ENCODE measurements around the gene SDHA. TPM values are rescaled to one million over a fixed set of nuclear protein-coding genes. Genes with fewer than 3 reads are reported as not detected.
"Not testable (repeated sequence)": the region's sequence is repeated elsewhere in the genome, so short reads cannot be mapped to it uniquely, and the experiment has no call there.

SDHA gene
- total RNA-seq, 1 donor from 2014 or later: 140 TPM

DNA sequence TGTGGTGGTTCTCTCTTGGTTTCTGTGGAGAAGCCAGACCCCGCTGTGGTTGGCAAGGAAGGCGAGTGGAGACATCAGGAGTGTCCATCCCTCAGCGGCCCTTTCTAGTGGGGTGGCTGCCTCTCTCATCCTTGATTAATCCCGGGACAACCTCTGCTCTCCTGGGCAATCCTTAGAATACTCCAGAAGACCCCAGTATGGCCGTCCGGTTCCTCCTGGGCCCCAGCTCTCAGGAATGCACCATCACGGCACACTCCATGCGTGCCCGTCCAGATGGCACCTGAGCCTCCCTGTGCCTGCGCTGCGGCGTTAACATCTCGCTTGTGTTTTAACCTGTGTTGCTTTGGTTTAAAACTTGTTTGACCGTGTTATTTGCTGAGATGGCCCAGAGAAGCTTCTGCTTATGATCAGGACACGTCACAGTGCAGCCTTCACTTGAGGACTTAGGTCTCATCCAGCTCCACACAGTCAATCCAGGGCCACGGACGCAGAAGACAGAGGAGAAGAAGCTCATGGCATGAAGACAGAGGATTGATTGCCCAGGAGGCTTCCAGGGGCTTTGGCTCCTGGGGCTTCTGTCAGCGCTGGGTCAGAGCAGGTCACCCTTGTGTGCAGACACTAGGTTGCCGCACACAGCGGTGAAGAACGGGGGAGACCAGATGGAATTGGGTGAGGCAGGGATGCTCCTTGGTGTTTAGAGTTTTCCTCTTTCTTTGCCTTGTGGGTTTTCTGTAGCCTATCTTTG lies 82.7 kb downstream of the SDHA start:
- not testable (repeated sequence) for DNase-seq (ENCODE audit: low spot score)

DNA sequence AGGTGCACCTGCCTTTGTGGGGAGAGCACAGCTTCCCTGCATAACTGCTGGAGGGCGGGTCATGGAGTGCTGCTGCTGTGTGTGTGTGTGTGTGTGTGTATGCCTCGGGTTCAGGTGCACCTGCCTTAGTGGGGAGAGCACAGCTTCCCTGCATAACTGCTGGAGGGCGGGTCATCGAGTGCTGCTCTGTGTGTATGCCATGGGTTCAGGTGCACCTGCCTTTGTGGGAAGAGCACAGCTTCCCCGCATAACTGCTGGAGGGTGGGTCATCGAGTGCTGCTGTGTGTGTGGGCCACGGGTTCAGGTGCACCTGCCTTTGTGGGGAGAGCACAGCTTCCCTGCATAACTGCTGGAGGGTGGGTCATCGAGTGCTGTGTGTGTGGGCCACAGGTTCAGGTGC lies 84.3 kb downstream of the SDHA start:
- not testable (repeated sequence) for DNase-seq (ENCODE audit: low spot score)

DNA sequence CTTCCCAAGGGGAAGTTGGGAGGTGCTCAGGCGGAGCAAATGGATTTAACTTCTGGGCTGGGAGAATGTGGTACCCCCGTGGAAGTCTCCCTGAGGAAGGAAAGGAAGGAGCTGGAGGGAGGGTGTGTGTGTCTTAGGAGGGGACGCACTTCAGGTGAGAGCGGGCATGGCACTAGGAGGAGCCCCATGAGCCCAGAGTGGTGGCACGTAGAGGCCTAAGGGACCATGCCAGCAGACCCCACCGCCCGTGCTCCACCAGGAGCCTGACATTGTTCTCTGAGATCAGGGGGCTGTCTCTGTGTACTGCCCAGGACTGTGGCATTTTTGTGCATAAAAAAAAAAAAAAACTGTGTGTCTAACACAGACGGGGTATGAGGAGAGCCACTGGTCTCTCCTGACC lies 84.8 kb downstream of the SDHA start:
- no peak for DNase-seq (ENCODE audit: low spot score)

DNA sequence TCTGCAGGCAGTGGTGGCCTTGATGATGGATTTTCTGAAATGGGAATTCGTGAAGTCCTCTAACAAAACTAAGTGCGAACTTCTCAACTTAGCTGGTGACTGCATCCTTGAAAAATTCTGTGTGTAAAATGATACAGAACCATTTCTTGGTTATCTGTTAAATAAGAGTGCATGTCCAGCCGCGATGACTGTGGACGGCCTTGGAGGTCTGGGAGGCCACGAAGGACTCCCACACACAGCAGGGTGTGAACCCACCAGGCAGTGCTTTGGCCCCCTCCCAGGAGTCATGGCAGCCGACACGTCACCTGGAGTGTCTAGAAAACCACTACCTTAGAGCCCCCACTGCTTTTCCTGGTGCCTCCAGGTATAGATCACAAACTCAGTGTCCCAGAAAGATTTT lies 85.6 kb downstream of the SDHA start:
- not testable (repeated sequence) for DNase-seq (ENCODE audit: low spot score)

DNA sequence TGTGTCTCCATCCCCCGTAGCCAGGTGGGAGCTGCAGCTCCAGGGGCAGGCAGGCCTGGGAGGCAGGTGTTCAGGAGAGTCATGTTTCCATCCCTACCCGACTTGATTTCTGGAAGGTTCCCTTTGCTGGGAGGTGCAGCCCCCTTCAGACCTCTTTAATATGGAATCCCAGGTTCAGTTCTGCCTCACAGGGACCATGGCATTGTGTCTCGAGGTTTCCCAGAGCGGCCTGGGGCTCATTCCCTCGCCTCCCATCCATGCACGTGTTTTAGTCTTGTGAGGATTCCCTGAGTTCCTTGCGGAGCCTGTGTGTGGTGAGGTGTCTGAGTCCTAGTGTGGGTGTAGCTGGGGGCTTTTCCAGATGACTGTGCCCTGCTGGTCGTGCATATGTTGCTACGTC lies 86.9 kb downstream of the SDHA start:
- no peak for DNase-seq (ENCODE audit: low spot score)

DNA sequence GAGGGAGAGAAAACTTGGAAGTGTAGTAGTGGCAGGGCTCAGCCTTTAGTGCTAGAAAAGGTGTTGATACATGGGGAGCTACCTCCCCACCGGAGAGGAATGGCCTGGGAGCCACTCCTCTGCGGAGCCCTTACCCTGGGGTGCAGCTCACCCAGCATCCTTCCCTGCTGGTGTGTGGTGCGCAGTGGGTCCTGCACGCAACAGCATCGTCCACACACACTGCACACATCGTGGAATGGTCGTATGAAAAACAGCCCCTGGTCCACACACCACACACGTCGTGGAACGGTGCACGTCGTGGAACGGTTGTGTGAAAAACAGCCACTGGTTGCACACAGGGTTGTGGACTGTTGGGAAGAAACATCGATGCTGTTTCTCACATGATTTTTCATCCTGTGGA lies 87.3 kb downstream of the SDHA start:
- no peak for DNase-seq (ENCODE audit: low spot score)

DNA sequence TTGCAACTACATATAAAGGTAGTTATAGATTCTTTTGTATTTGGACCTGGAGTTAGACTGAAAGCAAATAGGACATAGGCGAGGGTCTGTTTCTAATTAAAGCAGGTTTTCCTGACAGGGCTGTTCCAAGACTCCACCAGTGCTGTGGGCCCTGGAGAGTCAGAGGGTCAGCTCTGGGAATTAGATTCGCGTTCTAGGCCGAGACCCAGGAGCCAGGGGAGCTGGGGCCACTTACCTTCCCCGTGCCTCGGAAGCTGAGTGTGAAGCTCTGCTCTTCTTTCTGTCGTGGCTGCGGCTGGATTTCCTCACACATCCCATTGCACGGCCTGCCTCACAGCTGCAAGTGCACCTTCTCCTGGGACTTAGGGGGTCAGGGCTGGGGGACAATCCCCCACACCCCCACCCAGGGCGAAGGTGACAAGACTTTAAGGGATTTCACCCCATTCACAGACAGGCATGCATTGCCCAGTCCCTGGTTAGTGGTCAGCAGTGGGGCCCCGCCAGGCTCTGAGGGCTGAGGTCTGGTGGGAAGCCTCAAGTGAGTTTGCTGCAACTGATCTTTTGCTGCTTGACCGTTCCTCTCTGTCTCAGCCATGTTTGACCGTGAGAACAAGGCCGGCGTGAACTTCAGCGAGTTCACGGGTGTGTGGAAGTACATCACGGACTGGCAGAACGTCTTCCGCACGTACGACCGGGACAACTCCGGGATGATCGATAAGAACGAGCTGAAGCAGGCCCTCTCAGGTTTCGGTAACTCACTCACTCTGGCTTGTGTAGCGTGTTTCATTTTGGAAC lies 88.1 kb downstream of the SDHA start:
- no peak for DNase-seq (ENCODE audit: low spot score)

Other genes with a start within 250 kb of the SDHA start
- 0.09 TPM for gene PLEKHG4B, start 126.2 kb upstream of the SDHA start, total RNA-seq
- gene LRRC14B, start 26.8 kb upstream of the SDHA start, total RNA-seq: not detected
- 7.0 TPM for gene CCDC127, start 167 bp upstream of the SDHA start, total RNA-seq
- 97.1 TPM for gene PDCD6, start 53.3 kb downstream of the SDHA start, total RNA-seq
- 3.5 TPM for gene AHRR, start 103.4 kb downstream of the SDHA start, total RNA-seq
- gene EXOC3, start 224.9 kb downstream of the SDHA start, total RNA-seq: 71.6 TPM

Data from mucosa of gallbladder (tissue), 1 donor.